Activated T-helper 2 cell treated with anti-CD3 and anti-CD28 coated beads, Interferon-gamma antibody, Interleukin-2, Interleukin-4, amounts not matched to agents 10 μg/mL and 5 μg/mL and 100 μg/mL, durations not matched to agents 14 hours and 24 hours and 36 hours (primary cell): ENCODE results near the gene NUDT16. TPM values are rescaled to one million over a fixed set of nuclear protein-coding genes. Genes with fewer than 3 reads are reported as not detected.

ENCODE experiments used
- DNase-seq: peaks from one replicate; pipeline ENCODE4 v3.0.0; 2021; ENCODE audit warnings: low spot score
- H3K27ac Mint-ChIP-seq: one replicate; pipeline ENCODE4 v1.8.0; 2021; ENCODE audit warnings: mixed read lengths
- H3K27me3 Mint-ChIP-seq: one replicate; pipeline ENCODE4 v1.8.0; 2021; ENCODE audit warnings: low read depth, mixed read lengths
- H3K36me3 Mint-ChIP-seq: one replicate; pipeline ENCODE4 v1.8.0; 2021; ENCODE audit warnings: low read depth, mixed read lengths
- H3K4me1 Mint-ChIP-seq: one replicate; pipeline ENCODE4 v1.8.0; 2021; ENCODE audit warnings: low read depth, mixed read lengths
- H3K4me3 Mint-ChIP-seq: one replicate; pipeline ENCODE4 v1.8.0; 2021; ENCODE audit warnings: low read depth, mild to moderate bottlenecking, moderate library complexity, mixed read lengths
- H3K9me3 Mint-ChIP-seq: one replicate; pipeline ENCODE4 v1.8.0; 2021; ENCODE audit warnings: mixed read lengths
- intact Hi-C: fragments of 100-400 bp; cut with micrococcal nuclease; formaldehyde crosslinking; loops from one replicate; pipeline ENCODE4 v1.15.1; 2023
- total RNA-seq: library from RNA; stranded (reverse); gene quantifications from 2 replicates; pipeline ENCODE4 v1.2.3, GENCODE V29; 2022

NUDT16 gene
- 10.2 TPM in 2 replicates for total RNA-seq

GRCh38 chr3:131381445-131382291 is at the start of gene NUDT16:
Gene NUDT16, plus strand, starts transcription at chr3:131381774. Its CDS starts 31 bp downstream, at chr3:131381805.
- intact Hi-C loops = loop anchor here (1.0 to 10.0 kb wide), 6 partner anchors 20 to 1269 kb away; partner anchors contain the start of genes ATP2C1, MRPL3 and PIK3R4
- peak within 1 kb of the TSS; percentile 96 for H3K4me3 Mint-ChIP-seq
- H3K9me3 Mint-ChIP-seq = no peaks in the 10 kb centered on the region
- no peaks in the 10 kb centered on the region for H3K27me3 Mint-ChIP-seq
- peak within 1 kb of the TSS; percentile 94 for H3K27ac Mint-ChIP-seq
- DNase-seq = peak; percentile 97
- H3K4me1 Mint-ChIP-seq = peaks cover 41% of the 10 kb centered on the region
- peaks cover 30% of the 10 kb centered on the region for H3K36me3 Mint-ChIP-seq

GRCh38 chr3:131338948-131339640 is 42.5 kb upstream of the NUDT16 start:
- H3K36me3 Mint-ChIP-seq = no peaks in the 10 kb centered on the region
- no peak overlapping the region for H3K4me3 Mint-ChIP-seq
- no peak overlapping the region for H3K27ac Mint-ChIP-seq
- no peak for DNase-seq
- peaks cover 2% of the 10 kb centered on the region for H3K27me3 Mint-ChIP-seq
- H3K9me3 Mint-ChIP-seq = no peaks in the 10 kb centered on the region
- no peaks in the 10 kb centered on the region for H3K4me1 Mint-ChIP-seq
- intact Hi-C loops = no loop called here

GRCh38 chr3:131341761-131342160 is 39.8 kb upstream of the NUDT16 start:
- H3K4me3 Mint-ChIP-seq = no peak overlapping the region
- no peak overlapping the region for H3K27ac Mint-ChIP-seq
- H3K9me3 Mint-ChIP-seq = no peaks in the 10 kb centered on the region

GRCh38 chr3:131348911-131349310 is 32.7 kb upstream of the NUDT16 start:
- H3K36me3 Mint-ChIP-seq = no peaks in the 10 kb centered on the region
- DNase-seq = no peak
- H3K27ac Mint-ChIP-seq = no peak overlapping the region
- intact Hi-C loops = no loop called here
- H3K27me3 Mint-ChIP-seq = peaks cover 7% of the 10 kb centered on the region
- H3K4me3 Mint-ChIP-seq = no peak overlapping the region
- H3K4me1 Mint-ChIP-seq = peaks cover 5% of the 10 kb centered on the region
- H3K9me3 Mint-ChIP-seq = no peaks in the 10 kb centered on the region

More at GRCh38 chr3:131341761-131342160, 39.8 kb upstream of the NUDT16 start:
- H3K36me3 Mint-ChIP-seq = no peaks in the 10 kb centered on the region
- DNase-seq = no peak
- intact Hi-C loops = no loop called here
- peaks cover 5% of the 10 kb centered on the region for H3K27me3 Mint-ChIP-seq
- no peaks in the 10 kb centered on the region for H3K4me1 Mint-ChIP-seq

- DNase-seq = no peak
- H3K27me3 Mint-ChIP-seq = peaks cover 7% of the 10 kb centered on the region
- no peak overlapping the region for H3K4me3 Mint-ChIP-seq
- H3K4me1 Mint-ChIP-seq = peaks cover 5% of the 10 kb centered on the region
- intact Hi-C loops = no loop called here
- no peaks in the 10 kb centered on the region for H3K9me3 Mint-ChIP-seq
- H3K27ac Mint-ChIP-seq = no peak overlapping the region
- no peaks in the 10 kb centered on the region for H3K36me3 Mint-ChIP-seq
Observed at GRCh38 chr3:131349454-131349853, 32.1 kb upstream of the NUDT16 start.

GRCh38 chr3:131349946-131350347 is 31.6 kb upstream of the NUDT16 start:
- Mint-ChIP-seq H3K4me3 (no peak overlapping the region), H3K27me3 (peaks cover 7% of the 10 kb centered on the region), H3K9me3 (no peaks in the 10 kb centered on the region), H3K36me3 (no peaks in the 10 kb centered on the region), H3K27ac (no peak overlapping the region), H3K4me1 (peaks cover 5% of the 10 kb centered on the region)
- no peak for DNase-seq
- intact Hi-C loops = no loop called here

- Mint-ChIP-seq H3K27me3 (peaks cover 7% of the 10 kb centered on the region), H3K9me3 (no peaks in the 10 kb centered on the region), H3K36me3 (no peaks in the 10 kb centered on the region), H3K4me1 (peaks cover 5% of the 10 kb centered on the region), H3K27ac (no peak overlapping the region), H3K4me3 (no peak overlapping the region)
- no peak for DNase-seq
- intact Hi-C loops = no loop called here
Observed at GRCh38 chr3:131350506-131350905, 31.1 kb upstream of the NUDT16 start.

- Mint-ChIP-seq H3K4me3 (no peak overlapping the region), H3K4me1 (peaks cover 5% of the 10 kb centered on the region), H3K27me3 (peaks cover 3% of the 10 kb centered on the region), H3K27ac (no peak overlapping the region), H3K9me3 (no peaks in the 10 kb centered on the region), H3K36me3 (no peaks in the 10 kb centered on the region)
- intact Hi-C loops = no loop called here
- DNase-seq = no peak
Observed at GRCh38 chr3:131353016-131353877, 28.3 kb upstream of the NUDT16 start.

GRCh38 chr3:131353986-131354385 is 27.6 kb upstream of the NUDT16 start:
- intact Hi-C loops = no loop called here
- Mint-ChIP-seq H3K4me1 (peaks cover 5% of the 10 kb centered on the region), H3K27ac (no peak overlapping the region), H3K4me3 (no peak overlapping the region), H3K27me3 (peaks cover under 1% of the 10 kb centered on the region), H3K36me3 (no peaks in the 10 kb centered on the region), H3K9me3 (no peaks in the 10 kb centered on the region)
- no peak for DNase-seq

- Mint-ChIP-seq H3K27me3 (peaks cover 1% of the 10 kb centered on the region), H3K4me1 (peaks cover 9% of the 10 kb centered on the region), H3K27ac (no peak overlapping the region), H3K9me3 (no peaks in the 10 kb centered on the region), H3K4me3 (no peak overlapping the region), H3K36me3 (no peaks in the 10 kb centered on the region)
- no peak for DNase-seq
- intact Hi-C loops = no loop called here
Observed at GRCh38 chr3:131356006-131356595, 25.5 kb upstream of the NUDT16 start.

GRCh38 chr3:131357275-131357674 is 24.3 kb upstream of the NUDT16 start:
- Mint-ChIP-seq H3K4me1 (peaks cover 15% of the 10 kb centered on the region), H3K4me3 (no peak overlapping the region), H3K27me3 (peaks cover 2% of the 10 kb centered on the region), H3K27ac (no peak overlapping the region), H3K36me3 (no peaks in the 10 kb centered on the region), H3K9me3 (no peaks in the 10 kb centered on the region)
- intact Hi-C loops = no loop called here
- DNase-seq = no peak

- Mint-ChIP-seq H3K27ac (no peak overlapping the region), H3K9me3 (no peaks in the 10 kb centered on the region), H3K4me1 (peaks cover 15% of the 10 kb centered on the region), H3K27me3 (peaks cover 14% of the 10 kb centered on the region), H3K4me3 (no peak overlapping the region), H3K36me3 (no peaks in the 10 kb centered on the region)
- intact Hi-C loops = no loop called here
- no peak for DNase-seq
Observed at GRCh38 chr3:131360191-131360755, 21.3 kb upstream of the NUDT16 start.
